Measurements from ENCODE around the gene KISS1.

The KISS1 gene

DNA sequence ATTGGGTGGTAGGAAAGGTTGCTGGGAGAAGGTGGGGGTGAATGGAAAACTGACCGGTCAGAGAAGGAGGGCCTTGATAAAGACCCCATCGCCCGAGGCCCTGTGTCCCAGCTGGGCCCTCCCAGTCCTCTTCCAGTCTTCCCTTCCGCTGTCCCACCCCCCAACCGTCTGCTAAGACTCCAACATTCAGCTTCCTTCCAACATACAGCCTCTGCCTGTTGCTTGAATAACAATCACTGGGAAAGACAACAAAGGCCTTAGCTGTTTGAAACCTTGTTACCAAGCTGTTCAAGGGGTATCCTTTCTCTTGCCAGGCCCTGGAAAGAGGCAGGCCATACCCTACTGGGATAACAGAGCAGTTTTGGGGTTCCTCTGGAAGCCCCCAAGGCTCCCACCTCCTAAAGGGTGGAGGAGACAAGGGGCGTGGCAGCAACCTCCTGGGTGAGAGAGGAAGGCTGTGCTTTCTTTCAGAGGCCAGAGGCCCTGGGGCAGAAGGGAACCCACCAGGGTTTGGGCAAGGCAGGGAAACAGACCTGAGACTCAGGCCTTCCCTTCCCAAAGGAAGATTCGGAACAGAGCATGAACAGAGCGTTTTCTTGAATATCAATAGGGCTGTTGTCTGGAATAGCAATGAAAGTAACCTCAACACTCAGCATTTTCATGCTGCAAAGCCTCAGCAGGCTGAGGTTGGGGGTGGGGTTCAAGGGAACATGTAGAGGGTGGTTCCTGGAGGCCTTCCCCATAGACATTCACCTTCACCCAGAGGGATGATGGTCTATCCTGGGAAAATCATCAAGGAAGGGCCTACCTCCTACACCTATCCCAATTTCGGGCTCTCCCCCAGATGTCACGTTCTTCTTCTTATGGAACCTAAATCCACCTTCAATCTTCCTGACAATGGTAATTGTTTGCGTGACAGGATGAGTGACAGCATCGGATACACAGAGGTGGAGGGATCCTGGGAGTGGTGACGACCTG is 48.6 kb downstream of the KISS1 start:
- in situ Hi-C loops (cut with MboI; ENCODE audit: low pct_unique_long_range_greater_than_20kb, low sequenced_read_pairs): no loop called here

DNA sequence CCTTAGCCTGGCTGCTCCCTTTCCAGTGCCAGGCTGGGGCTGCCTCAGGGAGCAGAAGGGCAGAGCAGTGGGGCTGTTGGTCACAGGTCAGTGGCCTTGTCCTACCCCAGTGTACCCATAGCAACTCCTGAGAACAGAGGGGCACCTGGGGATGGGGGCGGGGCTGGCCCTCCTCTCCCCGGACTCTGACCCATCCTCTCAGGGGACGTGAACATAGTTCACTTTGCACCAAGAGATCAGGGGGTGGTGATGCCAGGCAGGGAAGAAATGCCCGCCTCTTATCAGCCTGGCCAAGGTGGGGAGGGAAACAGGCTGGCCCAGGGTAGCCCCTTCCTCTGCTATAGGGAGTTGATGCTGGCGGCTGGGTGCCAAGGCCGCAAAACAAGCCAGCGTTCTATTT is 49.3 kb downstream of the KISS1 start:
- in situ Hi-C loops (cut with MboI; ENCODE audit: low pct_unique_long_range_greater_than_20kb, low sequenced_read_pairs): no loop called here
- DNase-seq: no peak

More for the DNA sequence above, 48.6 kb downstream of the KISS1 start:
- DNase-seq: no peak

DNA sequence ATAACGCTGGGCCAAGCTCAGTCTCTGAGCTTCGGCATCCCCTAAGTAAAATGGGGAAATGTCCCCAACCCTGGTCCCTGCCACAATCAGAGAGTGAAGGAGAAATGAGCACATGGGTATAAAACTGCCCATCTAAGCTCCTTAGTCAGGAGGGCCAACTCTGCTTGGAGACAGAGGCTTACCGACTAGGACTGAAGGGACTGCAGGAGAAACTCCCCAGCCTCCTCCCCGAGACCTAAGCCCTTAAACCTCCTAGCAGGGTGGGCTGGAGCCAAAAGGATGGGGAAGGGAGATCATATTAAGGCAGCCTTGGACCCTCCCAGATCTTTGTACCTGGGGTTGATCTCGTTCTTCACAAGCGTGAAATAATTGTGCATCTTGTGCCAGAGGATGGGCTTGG is 50.0 kb downstream of the KISS1 start:
- in situ Hi-C loops (cut with MboI; ENCODE audit: low pct_unique_long_range_greater_than_20kb, low sequenced_read_pairs): no loop called here
- DNase-seq: no peak

DNA sequence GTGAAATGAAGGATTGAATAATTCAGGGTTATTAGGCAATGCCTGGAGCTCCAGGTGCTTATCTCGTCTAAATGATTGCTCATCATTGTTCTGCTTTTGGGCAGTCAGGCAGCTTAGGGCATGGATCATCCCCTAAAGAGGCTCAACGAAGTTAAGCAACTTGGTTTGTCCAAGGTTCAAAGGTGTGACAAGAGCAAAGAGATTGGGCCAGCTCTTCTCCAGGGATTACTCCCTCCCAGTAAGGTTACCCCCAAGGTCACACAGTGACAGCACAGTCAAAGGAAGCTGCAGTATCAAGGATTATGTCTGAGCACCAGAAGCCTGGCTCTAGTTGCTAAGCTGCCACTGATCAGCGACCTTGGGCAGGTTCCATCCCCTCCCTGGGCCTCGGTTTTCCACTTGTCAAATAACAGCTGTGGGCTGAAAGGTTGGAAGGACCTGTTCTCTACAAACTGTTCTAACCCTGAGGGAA is 51.2 kb downstream of the KISS1 start:
- DNase-seq: no peak
- in situ Hi-C loops (cut with MboI; ENCODE audit: low pct_unique_long_range_greater_than_20kb, low sequenced_read_pairs): no loop called here

DNA sequence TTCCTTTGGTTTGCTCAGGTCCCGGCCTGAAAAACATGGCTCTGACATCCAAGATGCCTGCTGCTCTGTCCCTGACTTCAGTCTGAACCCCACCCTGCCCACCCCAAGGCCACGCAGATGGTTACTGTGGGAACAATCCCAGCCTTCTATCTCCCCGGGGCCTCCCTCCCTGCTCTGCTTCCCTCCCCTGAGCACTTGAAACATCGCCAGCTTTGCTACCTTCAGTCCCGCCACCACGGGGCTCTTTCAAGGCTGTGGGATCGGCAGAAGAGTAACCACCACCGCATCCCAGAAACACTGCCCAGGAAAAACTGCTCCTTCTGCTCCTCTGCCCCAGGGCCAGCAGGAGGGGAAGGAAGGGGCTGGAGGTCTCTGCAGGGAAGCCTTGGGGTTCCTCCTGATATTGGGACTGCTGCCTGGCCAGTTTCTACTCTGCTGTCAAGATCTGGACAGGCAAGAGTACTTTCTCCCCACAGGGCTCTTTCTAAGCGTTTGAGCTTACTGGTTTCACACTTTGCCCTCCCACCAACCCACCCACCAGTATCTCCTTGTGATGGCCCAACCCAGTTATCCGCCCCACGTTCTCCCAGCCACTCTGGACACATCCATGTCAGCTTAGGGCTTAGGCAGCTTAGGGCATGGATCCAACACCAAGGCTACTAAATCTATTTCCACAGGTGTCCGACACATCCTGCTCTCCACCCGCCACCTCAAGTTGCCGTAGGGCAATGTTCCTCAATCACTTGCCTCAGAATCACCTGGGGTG is 52.8 kb downstream of the KISS1 start:
- in situ Hi-C loops (cut with MboI; ENCODE audit: low pct_unique_long_range_greater_than_20kb, low sequenced_read_pairs): no loop called here
- no peak for DNase-seq

DNA sequence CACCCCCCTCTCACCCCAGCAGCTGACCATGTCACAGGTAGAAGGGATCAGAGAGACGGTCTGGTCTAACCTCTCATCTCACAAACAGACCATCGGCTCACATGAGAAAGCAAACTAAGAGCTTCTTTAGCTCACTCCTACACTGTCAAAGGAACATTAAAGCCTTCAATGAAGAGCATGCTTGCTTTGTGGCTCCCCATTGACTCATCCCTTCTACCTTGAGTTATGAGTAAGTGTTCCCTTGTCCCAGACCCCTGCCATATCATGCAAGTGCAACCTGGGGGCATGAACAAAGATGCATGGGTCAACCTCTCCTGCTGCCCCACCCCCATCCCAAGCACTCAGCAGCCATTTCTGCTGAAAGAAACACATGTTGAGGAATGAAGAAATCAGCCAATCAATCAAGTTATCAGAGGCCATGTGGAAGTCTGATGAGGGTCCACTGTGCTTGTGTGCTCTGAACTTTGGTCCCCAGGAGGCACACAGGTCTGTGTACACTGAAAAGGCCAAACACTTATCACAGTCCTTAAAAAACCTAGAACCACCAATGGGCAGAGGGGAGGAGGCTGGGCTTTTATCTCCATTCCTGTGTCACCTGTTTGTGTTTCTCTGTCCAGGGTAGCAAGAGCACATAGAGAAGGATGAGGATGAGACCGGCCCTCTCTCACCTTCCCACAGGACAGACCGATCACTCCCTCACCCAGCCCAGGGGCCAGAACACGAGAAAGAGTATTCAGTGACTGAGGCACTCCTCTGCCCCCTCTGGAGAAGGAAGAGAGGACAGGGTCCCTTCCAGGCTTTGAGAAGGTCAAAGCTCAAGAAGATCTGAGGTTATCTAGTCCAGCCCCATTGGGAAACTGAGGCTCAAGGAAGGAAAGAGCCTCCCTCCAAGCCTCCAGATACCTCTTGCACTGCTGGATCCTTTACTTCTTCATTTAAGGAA is 54.0 kb downstream of the KISS1 start:
- DNase-seq: no peak
- in situ Hi-C loops (cut with MboI; ENCODE audit: low pct_unique_long_range_greater_than_20kb, low sequenced_read_pairs): no loop called here

DNA sequence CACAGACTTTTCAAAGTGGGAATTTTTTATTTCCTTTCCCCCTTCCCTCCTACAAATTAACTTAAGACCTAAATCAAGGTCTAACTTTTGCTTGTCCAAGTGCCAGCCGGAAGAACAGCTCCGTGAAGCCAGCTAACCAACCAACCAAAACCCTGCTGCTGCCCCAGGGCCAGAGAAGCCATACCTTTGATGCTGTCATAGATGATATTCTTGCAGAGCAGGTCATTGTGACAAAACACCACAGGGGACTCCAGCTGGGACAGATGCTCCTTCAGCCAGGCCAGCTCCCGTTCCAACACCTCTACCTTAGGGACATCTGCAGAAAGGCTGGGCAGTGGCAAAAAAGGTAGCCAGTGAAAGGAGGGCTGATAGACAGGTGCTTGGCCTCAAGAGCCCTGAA is 55.2 kb downstream of the KISS1 start:
- DNase-seq: no peak
- in situ Hi-C loops (cut with MboI; ENCODE audit: low pct_unique_long_range_greater_than_20kb, low sequenced_read_pairs): no loop called here

Data from KBM-7 (cell line).